ENCODE data around the gene CLEC11A. TPM values are rescaled to one million over a fixed set of nuclear protein-coding genes. Genes with fewer than 3 reads are reported as not detected.
"Not testable (repeated sequence)": the region's sequence is repeated elsewhere in the genome, so short reads cannot be mapped to it uniquely, and the experiment has no call there.

Gene CLEC11A
- total RNA-seq, 1 experiment from 2014 or later, result 59.1 TPM

DNA sequence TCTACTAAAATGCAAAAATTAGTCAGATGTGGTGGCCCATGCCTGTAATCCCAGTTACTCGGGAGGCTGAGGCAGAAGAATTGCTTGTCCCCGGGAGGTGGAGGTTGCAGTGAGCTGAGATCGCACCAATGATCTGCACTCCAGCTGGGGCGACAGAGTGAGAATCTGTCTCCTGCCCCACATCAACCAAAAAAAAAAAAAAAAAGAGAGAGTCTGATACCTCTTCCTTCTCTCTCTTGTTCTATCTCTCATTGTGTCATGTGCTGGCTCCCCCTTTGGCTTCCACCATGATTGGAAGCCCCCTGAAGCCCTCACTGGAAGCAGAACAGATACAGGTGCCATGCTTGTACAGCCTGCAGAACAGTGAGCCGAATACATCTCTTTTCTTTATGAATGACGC, 20.4 kb downstream of the CLEC11A start:
- no peaks in the 10 kb centered on the region for H3K27me3 ChIP-seq (replicated peaks; ENCODE audit: insufficient read depth, low read depth, low read length, poor library complexity)
- CTCF ChIA-PET, result no interaction called here

DNA sequence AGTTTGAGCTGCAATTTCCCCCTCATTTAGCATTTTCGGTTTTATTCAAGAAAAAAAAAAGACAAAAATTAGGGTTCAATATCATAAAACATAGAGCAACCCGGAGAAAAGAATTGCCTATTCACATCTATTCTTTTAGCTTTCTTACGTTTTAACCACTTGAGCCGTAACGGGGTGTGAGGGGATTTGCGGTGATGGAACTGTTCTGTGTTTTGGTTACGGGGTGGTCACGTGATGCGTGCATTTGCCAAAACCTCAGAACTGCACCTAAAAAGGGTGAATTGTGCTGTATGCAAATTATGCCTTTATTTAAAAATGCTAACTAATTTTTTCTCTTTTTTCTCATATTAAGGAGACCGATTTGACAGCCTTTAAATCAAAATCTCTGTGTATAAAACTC, 22.1 kb downstream of the CLEC11A start:
- Histone ChIP-seq H3K4me1 (ENCODE audit: insufficient read depth, low read length, poor library complexity, severe bottlenecking) (peaks cover 14% of the 10 kb centered on the region), H3K36me3 (ENCODE audit: insufficient read depth, low read length, poor library complexity, severe bottlenecking) (no peaks in the 10 kb centered on the region), H3K27me3 (replicated peaks; ENCODE audit: insufficient read depth, low read depth, low read length, poor library complexity) (no peaks in the 10 kb centered on the region), H3K9me3 (ENCODE audit: low read depth, low read length, poor library complexity, severe bottlenecking) (no peaks in the 10 kb centered on the region), H3K4me3 (ENCODE audit: low read depth, low read length, poor library complexity, severe bottlenecking) (no peak overlapping the region), H3K27ac (ENCODE audit: low read depth, low read length, poor library complexity, severe bottlenecking) (no peak overlapping the region)
- DNase-seq (ENCODE audit: low spot score), result no peak
- POLR2A ChIA-PET (ENCODE audit: low non-redundant PET), result no interaction called here
- TF ChIP-seq, protein P1, sequence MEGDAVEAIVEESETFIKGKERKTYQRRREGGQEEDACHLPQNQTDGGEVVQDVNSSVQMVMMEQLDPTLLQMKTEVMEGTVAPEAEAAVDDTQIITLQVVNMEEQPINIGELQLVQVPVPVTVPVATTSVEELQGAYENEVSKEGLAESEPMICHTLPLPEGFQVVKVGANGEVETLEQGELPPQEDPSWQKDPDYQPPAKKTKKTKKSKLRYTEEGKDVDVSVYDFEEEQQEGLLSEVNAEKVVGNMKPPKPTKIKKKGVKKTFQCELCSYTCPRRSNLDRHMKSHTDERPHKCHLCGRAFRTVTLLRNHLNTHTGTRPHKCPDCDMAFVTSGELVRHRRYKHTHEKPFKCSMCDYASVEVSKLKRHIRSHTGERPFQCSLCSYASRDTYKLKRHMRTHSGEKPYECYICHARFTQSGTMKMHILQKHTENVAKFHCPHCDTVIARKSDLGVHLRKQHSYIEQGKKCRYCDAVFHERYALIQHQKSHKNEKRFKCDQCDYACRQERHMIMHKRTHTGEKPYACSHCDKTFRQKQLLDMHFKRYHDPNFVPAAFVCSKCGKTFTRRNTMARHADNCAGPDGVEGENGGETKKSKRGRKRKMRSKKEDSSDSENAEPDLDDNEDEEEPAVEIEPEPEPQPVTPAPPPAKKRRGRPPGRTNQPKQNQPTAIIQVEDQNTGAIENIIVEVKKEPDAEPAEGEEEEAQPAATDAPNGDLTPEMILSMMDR (conservative IDR thresholded peaks at IDR 0.05; ENCODE audit: low read depth, low read length), result no peak
- no peak for TF ChIP-seq EZH2 (IDR thresholded peaks at IDR 0.05; ENCODE audit: borderline replicate concordance, low read depth, low read length, poor library complexity, severe bottlenecking)
- intact Hi-C loops (cut with micrococcal nuclease; ENCODE audit: unreplicated experiment), result no loop called here
- CTCF ChIA-PET, result no interaction called here
- no TSS peak for BruUV-seq (replicated peaks)

More for the DNA sequence above, 20.4 kb downstream of the CLEC11A start:
- H3K27ac ChIP-seq (ENCODE audit: low read depth, low read length, poor library complexity, severe bottlenecking), result no peak overlapping the region
- H3K4me1 ChIP-seq (ENCODE audit: insufficient read depth, low read length, poor library complexity, severe bottlenecking), result peaks cover 23% of the 10 kb centered on the region
- H3K9me3 ChIP-seq (ENCODE audit: low read depth, low read length, poor library complexity, severe bottlenecking), result no peaks in the 10 kb centered on the region
- POLR2A ChIA-PET (ENCODE audit: low non-redundant PET), result interaction anchor here (0.6 kb wide), 1 partner anchor 205 kb away, joined by 4 read pairs; no protein-coding TSS in a partner anchor
- BruUV-seq (replicated peaks), result no TSS peak
- no peaks in the 10 kb centered on the region for H3K36me3 ChIP-seq (ENCODE audit: insufficient read depth, low read length, poor library complexity, severe bottlenecking)
- TF ChIP-seq, protein P1 (conservative IDR thresholded peaks at IDR 0.05; ENCODE audit: low read depth, low read length), result no peak
- no peak for TF ChIP-seq EZH2 (IDR thresholded peaks at IDR 0.05; ENCODE audit: borderline replicate concordance, low read depth, low read length, poor library complexity, severe bottlenecking)
- no peak for DNase-seq (ENCODE audit: low spot score)
- no peak overlapping the region for H3K4me3 ChIP-seq (ENCODE audit: low read depth, low read length, poor library complexity, severe bottlenecking)
- intact Hi-C loops (cut with micrococcal nuclease; ENCODE audit: unreplicated experiment), result no loop called here

DNA sequence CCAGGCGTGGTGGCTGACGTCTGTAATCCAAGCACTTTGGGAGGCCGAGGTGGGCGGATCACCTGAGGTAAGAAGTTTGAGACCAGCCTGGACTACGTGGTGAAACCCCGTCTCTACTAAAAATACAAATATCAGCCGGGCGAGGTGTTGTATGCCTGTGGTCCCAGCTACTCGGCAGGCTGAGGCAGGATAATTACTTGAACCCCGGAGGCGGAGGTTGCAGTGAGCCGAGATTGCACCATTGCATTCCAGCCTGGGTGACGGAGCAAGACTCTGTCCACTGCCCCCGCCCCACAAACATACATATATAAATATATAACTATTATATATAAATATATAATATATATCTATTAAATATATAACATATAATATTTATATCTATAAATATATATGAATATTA, 24.0 kb downstream of the CLEC11A start:
- H3K4me3 ChIP-seq (ENCODE audit: low read depth, low read length, poor library complexity, severe bottlenecking); POLR2A ChIA-PET (ENCODE audit: low non-redundant PET); intact Hi-C loops (cut with micrococcal nuclease; ENCODE audit: unreplicated experiment); H3K27ac ChIP-seq (ENCODE audit: low read depth, low read length, poor library complexity, severe bottlenecking); BruUV-seq (replicated peaks); H3K27me3 ChIP-seq (replicated peaks; ENCODE audit: insufficient read depth, low read depth, low read length, poor library complexity); H3K4me1 ChIP-seq (ENCODE audit: insufficient read depth, low read length, poor library complexity, severe bottlenecking); H3K36me3 ChIP-seq (ENCODE audit: insufficient read depth, low read length, poor library complexity, severe bottlenecking); CTCF ChIA-PET; DNase-seq (ENCODE audit: low spot score); H3K9me3 ChIP-seq (ENCODE audit: low read depth, low read length, poor library complexity, severe bottlenecking): not testable (repeated sequence)

DNA sequence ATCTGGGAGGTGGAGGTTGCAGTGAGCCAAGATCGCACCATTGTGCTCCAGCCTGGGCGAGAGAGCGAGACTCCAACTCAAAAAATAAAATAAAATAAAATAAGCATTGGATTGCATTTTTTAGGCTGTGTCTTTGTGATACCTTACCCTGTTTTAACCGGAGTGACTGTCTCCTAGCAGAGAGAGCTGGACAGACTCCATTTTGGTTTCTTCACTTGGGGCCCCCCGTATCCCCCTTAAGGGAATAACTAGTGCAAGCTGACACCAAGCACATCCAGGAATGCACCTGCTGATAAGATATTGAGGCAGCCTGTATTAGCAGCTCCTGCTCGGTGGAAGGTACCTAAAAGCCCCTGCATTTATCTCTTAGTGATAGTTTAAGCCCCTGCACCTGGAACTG, 26.3 kb downstream of the CLEC11A start:
- TF ChIP-seq EZH2 (IDR thresholded peaks at IDR 0.05; ENCODE audit: borderline replicate concordance, low read depth, low read length, poor library complexity, severe bottlenecking), result no peak
- TF ChIP-seq, protein P1 (conservative IDR thresholded peaks at IDR 0.05; ENCODE audit: low read depth, low read length), result no peak
- Histone ChIP-seq H3K27me3 (replicated peaks; ENCODE audit: insufficient read depth, low read depth, low read length, poor library complexity) (no peaks in the 10 kb centered on the region), H3K9me3 (ENCODE audit: low read depth, low read length, poor library complexity, severe bottlenecking) (no peaks in the 10 kb centered on the region), H3K27ac (ENCODE audit: low read depth, low read length, poor library complexity, severe bottlenecking) (no peak overlapping the region), H3K36me3 (ENCODE audit: insufficient read depth, low read length, poor library complexity, severe bottlenecking) (no peaks in the 10 kb centered on the region), H3K4me1 (ENCODE audit: insufficient read depth, low read length, poor library complexity, severe bottlenecking) (no peaks in the 10 kb centered on the region), H3K4me3 (ENCODE audit: low read depth, low read length, poor library complexity, severe bottlenecking) (no peak overlapping the region)
- BruUV-seq (replicated peaks), result no TSS peak
- DNase-seq (ENCODE audit: low spot score), result no peak
- intact Hi-C loops (cut with micrococcal nuclease; ENCODE audit: unreplicated experiment), result no loop called here
- POLR2A ChIA-PET (ENCODE audit: low non-redundant PET), result no interaction called here
- CTCF ChIA-PET, result no interaction called here
